Measurements from ENCODE around the gene NRCAM. TPM values are rescaled to one million over a fixed set of nuclear protein-coding genes. Genes with fewer than 3 reads are reported as not detected.

NRCAM gene
- total RNA-seq, 4 donors from 2014 or later = 10.1 to 19.5 (median 13.0) TPM

DNA sequence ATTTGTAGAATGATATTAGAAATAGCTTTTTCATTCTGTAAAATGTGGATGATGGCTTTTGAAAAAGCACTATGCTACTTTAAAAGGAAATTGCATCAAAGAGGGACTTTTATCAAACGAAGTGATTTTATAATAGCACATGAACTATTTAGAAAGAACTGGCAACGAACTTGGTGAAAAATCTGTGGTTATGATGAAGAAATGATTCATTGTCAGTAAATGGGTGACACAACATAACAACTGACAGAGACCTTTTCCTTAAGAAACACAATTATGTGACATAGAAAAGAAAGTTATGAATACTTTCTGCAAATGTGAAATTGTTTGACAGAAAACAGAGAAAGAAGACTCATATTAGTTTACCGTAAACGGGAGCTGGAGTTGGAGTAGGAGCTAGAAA lies 265.3 kb downstream of the NRCAM start:
- intact Hi-C loops (cut with DNase I) = no loop called here
- 89 to 90% methylated on average over 4 of the region's 4 CpGs for WGBS, 2 donors
- H3K27me3 ChIP-seq = no peaks in the 10 kb centered on the region

DNA sequence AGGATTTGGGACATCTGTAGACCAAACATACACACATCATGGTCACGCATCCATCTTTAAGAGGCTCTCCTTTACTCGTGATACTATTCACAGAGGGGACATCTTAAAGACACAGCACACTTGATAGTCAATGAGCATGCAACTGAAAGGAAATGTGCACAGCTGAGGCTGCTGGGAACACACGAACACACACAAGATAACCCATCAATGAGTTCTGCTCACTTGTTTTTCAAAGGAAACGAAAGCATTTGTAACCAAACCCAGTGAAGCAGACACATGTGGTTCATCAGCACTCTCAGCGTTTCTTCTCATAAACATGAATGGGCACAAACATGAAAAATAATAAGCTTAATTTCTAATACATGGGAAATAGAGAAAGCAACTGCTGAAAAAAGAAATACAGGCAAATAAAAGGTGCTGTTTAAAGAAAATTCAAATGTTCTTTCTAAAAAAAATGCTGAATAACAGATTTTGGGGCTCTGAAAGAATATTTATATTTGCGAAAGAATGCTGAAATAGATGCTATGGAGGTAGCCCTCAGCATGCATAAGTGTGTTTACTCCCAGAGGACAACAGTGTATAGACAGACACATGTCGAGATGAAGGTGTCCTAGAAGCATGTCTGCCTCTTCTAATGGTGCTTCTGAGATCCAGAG lies 266.4 kb downstream of the NRCAM start:
- TF ChIP-seq POLR2A (IDR thresholded peaks at IDR 0.05) = no peak
- TF ChIP-seq, protein P1, sequence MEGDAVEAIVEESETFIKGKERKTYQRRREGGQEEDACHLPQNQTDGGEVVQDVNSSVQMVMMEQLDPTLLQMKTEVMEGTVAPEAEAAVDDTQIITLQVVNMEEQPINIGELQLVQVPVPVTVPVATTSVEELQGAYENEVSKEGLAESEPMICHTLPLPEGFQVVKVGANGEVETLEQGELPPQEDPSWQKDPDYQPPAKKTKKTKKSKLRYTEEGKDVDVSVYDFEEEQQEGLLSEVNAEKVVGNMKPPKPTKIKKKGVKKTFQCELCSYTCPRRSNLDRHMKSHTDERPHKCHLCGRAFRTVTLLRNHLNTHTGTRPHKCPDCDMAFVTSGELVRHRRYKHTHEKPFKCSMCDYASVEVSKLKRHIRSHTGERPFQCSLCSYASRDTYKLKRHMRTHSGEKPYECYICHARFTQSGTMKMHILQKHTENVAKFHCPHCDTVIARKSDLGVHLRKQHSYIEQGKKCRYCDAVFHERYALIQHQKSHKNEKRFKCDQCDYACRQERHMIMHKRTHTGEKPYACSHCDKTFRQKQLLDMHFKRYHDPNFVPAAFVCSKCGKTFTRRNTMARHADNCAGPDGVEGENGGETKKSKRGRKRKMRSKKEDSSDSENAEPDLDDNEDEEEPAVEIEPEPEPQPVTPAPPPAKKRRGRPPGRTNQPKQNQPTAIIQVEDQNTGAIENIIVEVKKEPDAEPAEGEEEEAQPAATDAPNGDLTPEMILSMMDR (IDR thresholded peaks at IDR 0.05) = no peak
- H3K36me3 ChIP-seq = no peaks in the 10 kb centered on the region
- DNase-seq = no peak
- no peaks in the 10 kb centered on the region for H3K27me3 ChIP-seq
- WGBS, 2 donors = 56 to 66% methylated on average over 7 of the region's 7 CpGs
- no peak overlapping the region for H3K4me3 ChIP-seq (replicated peaks in 1 of 3)
- intact Hi-C loops (cut with DNase I) = loop anchor here (10.0 kb wide), 2 partner anchors 265 to 305 kb away; partner anchors contain the start of gene NRCAM
- H3K4me1 ChIP-seq = no peaks in the 10 kb centered on the region
- no peaks in the 10 kb centered on the region for H3K9me3 ChIP-seq
- no peak overlapping the region for H3K27ac ChIP-seq

More for the DNA sequence above, 265.3 kb downstream of the NRCAM start:
- H3K4me1 ChIP-seq = no peaks in the 10 kb centered on the region
- no peak overlapping the region for H3K4me3 ChIP-seq (replicated peaks in 1 of 3)
- H3K9me3 ChIP-seq = no peaks in the 10 kb centered on the region
- H3K27ac ChIP-seq = no peak overlapping the region
- DNase-seq = no peak
- no peaks in the 10 kb centered on the region for H3K36me3 ChIP-seq
- TF ChIP-seq POLR2A (IDR thresholded peaks at IDR 0.05) = no peak

DNA sequence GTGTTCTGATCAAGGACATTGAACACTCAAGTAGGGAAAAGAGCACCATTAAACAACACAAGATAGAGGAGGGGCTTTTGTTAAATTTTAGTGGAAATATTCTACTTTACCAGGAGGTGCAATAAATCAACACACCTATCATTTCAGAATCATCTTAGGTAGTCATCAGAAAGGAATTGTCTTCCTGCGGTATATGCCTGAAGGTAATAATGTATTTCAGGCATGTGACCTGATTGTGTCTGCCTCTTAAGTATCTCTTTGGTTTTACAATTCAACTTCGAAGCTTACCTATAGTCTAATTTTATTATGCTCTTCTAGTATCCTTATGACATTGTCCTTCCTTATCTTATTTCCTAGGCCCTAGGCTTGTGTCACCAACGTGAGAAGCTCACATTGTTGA lies 267.5 kb downstream of the NRCAM start:
- Histone ChIP-seq H3K27ac (no peak overlapping the region), H3K27me3 (no peaks in the 10 kb centered on the region), H3K9me3 (no peaks in the 10 kb centered on the region), H3K36me3 (no peaks in the 10 kb centered on the region), H3K4me1 (no peaks in the 10 kb centered on the region), H3K4me3 (replicated peaks in 1 of 3) (no peak overlapping the region)
- TF ChIP-seq, protein P1 (IDR thresholded peaks at IDR 0.05) = no peak
- TF ChIP-seq POLR2A (IDR thresholded peaks at IDR 0.05) = no peak
- 92 to 98% methylated on average over 3 of the region's 3 CpGs for WGBS, 2 donors
- intact Hi-C loops (cut with DNase I) = loop anchor here (10.0 kb wide), 2 partner anchors 266 to 306 kb away; partner anchors contain the start of gene NRCAM
- DNase-seq = no peak

DNA sequence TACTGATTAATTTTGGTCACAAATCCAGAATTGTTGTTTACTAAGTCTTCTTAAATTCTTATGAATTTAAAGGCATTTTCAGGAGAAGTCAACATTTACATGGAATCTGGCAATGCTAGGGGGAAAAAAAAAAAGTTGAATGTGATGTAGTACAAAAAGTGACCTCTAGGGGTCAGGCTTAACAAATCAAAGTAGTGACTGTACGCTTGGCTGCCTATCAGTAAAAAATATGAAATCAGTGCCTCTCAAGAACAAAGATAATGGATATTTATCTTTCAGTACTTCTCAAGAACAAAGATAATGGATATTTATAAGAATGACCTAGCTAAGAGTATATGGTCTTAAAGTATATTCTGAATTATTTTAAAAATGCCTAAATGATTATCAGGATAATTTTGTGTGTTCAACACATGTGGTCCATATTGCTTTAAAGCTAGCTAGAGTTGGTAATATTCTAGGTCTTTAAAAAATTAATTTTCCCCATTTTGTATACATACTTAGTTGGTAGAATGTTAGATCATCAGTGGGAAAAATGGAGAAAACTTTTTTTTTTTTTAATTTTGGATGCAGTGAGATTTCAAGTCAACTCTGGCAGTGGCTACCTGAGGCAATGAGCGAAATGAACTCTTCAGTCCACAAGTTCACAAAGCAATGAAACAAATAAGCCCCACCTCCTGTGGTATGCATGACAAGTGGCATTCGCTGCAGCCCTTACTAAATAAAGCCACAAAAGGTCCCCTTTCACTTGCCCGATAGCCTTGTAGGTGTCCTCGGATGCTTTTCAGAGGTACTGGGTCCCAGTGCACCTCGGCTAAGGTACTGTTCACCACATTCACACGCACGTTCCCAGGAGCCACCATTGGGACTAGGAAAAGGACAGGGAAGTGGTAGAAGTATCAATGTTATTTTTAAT lies 274.9 kb downstream of the NRCAM start:
- TF ChIP-seq POLR2A (IDR thresholded peaks at IDR 0.05) = no peak
- TF ChIP-seq, protein P1 (IDR thresholded peaks at IDR 0.05) = peak; percentile 47 to 94 (median 66)
- H3K4me3 ChIP-seq (replicated peaks in 1 of 3) = no peak overlapping the region
- H3K36me3 ChIP-seq = no peaks in the 10 kb centered on the region
- H3K27me3 ChIP-seq = no peaks in the 10 kb centered on the region
- DNase-seq = no peak
- H3K27ac ChIP-seq = no peak overlapping the region
- intact Hi-C loops (cut with DNase I) = loop anchor here (10.0 kb wide), 2 partner anchors 273 to 313 kb away; partner anchors contain the start of gene NRCAM
- WGBS, 2 donors = 53 to 56% methylated on average over 8 of the region's 8 CpGs
- H3K9me3 ChIP-seq = no peaks in the 10 kb centered on the region
- no peaks in the 10 kb centered on the region for H3K4me1 ChIP-seq

DNA sequence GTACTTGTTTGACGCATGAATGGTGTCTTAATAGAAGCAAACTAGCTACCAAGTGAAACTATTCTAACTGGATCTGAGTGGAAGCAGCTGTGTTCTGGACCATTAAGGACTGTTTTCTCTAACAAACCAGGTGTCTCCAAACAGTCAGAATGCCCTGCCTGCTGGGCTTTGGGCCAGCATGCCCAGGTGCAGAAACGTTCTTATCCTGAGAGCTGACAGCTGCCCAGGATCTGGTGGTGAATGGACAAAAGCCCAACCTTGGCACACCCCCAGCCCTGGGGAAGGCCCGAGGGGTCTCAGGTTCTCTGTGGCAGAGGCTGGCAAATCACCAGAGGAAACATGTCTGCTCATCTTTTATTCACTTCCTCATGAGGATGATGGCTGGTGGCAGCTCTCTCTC lies 277.8 kb downstream of the NRCAM start:
- intact Hi-C loops (cut with DNase I) = no loop called here

More for the DNA sequence above, 277.8 kb downstream of the NRCAM start:
- DNase-seq = peak; percentile 63 to 81
- H3K36me3 ChIP-seq = no peaks in the 10 kb centered on the region
- H3K9me3 ChIP-seq = no peaks in the 10 kb centered on the region
- H3K27me3 ChIP-seq = no peaks in the 10 kb centered on the region
- TF ChIP-seq, protein P1 (IDR thresholded peaks at IDR 0.05) = no peak
- no peak for TF ChIP-seq POLR2A (IDR thresholded peaks at IDR 0.05)
- no peak overlapping the region for H3K4me3 ChIP-seq (replicated peaks in 1 of 3)
- no peak overlapping the region for H3K27ac ChIP-seq
- 18 to 39% methylated on average over 2 to 3 of the region's 3 CpGs for WGBS, 2 donors
- no peaks in the 10 kb centered on the region for H3K4me1 ChIP-seq
